GM19328 (cell line): ENCODE measurements around the gene GINS3.

Experiments
- ATAC-seq: cut with Tn5 transposase; IDR thresholded peaks from one replicate; pipeline ENCODE4 v1.9.1; 2021; ENCODE audit warnings: mild to moderate bottlenecking, moderate library complexity; ENCODE audit not compliant: unreplicated experiment

Gene GINS3

GRCh38 chr16:58392215-58393137 is at the start of gene GINS3:
TSS of gene GINS3 (plus strand) at chr16:58392471. CDS start at chr16:58392602, 131 bp downstream.
- peak; percentile 95 for ATAC-seq

DNA sequence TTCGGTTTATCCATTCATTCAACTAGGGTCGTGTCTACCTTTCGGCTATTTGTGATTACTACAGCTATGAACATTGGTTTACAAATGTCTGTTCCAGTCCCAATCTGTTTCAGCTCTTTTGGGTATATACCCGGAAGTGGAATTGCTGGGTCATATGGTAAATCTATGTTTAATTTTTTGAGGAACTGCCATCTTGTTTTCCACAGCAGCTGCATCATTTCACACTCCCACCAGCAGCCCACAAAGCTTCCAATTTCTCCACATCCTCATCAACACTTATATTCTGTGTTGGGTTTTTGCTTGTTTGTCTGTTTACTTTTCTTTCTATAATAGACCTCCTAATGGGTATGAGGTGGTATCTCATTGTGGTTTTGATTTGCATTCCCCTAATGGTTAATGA is 48.7 kb upstream of the GINS3 start:
- ATAC-seq, result no peak

DNA sequence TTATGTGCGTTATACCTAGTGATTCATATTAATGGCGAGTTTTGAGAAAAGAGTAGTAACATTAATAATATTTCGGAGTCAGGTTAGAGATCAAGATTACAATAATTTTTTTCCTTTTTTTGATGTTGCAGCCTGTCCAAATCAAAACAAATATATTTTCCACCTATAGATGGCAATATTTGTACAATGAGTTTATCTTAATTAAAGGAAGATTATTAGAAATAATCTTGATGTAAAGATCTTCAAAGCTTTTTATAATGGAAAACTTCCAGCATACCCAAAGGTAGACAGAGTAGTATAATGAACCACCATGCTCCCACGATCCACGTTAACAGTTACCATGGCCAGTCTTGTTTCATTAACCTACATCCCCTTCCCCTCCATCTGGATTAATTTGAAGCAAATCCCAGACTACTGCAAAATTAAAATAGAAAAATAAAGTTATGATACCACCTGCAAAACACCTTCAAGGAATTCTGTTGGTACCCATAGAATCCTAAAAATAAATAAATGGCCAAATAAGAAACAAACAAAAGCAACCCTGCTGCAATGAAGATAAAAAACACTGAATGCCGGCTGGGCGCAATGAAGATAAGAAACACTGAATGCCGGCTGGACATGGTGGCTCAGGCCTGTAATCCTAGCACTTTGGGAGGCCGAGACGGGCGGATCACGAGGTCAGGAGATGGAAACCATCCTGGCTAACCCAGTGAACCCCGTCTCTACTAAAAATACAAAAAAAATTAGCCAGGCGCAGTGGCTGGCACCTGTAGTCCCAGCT is 46.5 kb upstream of the GINS3 start:
- no peak for ATAC-seq

DNA sequence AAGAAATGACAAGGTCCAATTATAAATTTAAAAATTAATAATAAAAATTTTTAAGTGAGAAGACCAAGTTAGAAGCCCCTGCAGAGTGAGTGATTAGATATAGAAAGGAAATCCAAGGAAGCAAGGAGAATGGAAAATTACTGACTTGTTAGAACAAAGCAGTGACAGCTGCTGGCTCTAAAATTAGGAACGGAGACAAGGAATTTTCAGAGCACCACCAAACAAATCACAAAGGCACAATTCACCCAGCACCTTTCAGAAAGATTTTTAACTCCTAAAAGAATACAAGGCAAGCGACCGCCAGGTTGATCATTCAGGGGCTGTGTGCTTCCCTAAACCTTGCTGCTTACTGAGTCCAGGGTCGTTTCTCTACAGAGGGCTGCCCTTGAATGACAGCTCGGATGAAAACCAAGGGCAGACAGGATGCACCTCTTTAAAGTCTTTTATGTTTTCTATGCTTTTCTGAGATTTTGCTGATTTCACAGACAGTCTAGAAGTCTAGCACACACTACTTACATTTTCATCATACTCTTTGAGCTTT is 45.4 kb upstream of the GINS3 start:
- no peak for ATAC-seq

GRCh38 chr16:58348986-58349385 is 43.3 kb upstream of the GINS3 start:
- ATAC-seq, result no peak

DNA sequence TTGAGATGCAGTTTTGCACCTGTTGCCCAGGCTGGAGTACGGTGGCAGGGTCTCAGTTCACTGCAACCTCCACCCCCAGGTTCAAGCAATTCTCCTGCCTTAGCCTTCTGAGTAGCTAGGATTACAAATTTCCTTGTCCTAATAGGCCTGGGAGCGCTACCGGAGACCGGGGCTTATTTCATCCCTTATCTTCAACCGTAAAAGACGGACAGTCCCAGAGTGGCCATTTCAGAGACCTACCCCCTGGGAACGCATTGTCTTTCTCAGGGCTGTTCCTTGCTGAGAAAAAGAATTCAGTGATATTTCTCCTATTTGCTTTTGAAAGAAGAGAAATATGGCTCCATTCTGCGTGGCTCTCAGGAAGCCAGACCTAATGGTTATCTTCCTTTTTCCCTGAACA is 39.6 kb upstream of the GINS3 start:
- no peak for ATAC-seq

- no peak for ATAC-seq
Measured at GRCh38 chr16:58360041-58360634, 32.1 kb upstream of the GINS3 start.

- no peak for ATAC-seq
Measured at GRCh38 chr16:58361726-58362125, 30.5 kb upstream of the GINS3 start.

DNA sequence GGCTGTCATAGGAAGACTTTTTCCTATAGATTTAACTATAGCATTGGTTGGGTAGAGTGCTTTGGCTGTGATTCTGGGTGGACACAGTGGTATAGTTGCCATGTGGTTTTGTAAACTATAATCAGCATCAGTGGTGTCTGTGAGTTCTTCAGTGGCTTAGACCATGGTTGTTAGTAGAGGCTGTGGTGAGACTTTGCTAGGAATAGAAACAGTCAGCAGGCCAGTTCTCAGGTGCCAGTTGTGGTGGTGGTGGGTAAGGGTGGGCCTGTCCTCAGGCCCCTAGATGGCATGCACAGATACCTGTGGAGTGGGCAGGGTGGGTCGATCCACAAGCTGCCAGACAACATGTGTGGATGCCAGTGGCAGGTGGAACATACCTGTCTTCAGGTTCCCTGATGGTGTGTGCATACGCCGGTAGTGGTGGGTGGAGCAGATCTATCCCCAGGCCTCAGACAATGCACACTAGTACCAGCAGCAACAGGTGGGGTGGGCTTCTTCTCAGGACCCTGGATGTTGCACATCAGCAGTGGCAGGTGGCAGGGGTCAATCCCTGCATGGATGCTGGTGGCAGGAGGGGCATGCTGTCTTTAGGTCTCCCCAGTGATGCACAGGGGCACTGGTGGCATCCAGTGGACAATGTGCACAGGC is 28.4 kb upstream of the GINS3 start:
- no peak for ATAC-seq

GRCh38 chr16:58365623-58366022 is 26.6 kb upstream of the GINS3 start:
- ATAC-seq, result no peak

GRCh38 chr16:58366247-58367031 is 25.8 kb upstream of the GINS3 start:
- ATAC-seq, result no peak

GRCh38 chr16:58367252-58367651 is 25.0 kb upstream of the GINS3 start:
- no peak for ATAC-seq

GRCh38 chr16:58371841-58372240 is 20.4 kb upstream of the GINS3 start:
- ATAC-seq, result no peak

- no peak for ATAC-seq
Measured at GRCh38 chr16:58375386-58375785, 16.9 kb upstream of the GINS3 start.

DNA sequence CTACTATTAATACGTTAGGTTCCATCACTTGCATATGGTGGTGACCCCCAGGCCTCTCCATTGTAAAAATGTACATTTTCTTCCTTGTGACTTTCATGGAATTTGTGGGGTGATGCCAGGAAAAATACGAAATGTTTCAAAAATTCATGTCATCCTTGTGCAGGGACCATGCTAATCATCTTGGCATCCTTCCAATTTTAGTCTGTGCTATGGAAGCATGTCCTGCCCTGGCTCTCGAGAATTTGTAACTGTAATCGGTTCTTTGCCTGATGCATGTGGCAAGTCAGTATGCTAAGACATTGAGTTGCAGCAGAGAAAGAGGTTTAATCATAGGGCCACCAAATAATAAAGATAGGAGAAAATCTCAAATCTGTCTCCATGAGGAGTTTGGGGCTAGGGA is 14.3 kb upstream of the GINS3 start:
- ATAC-seq, result no peak

GRCh38 chr16:58378401-58378800 is 13.9 kb upstream of the GINS3 start:
- ATAC-seq, result no peak

DNA sequence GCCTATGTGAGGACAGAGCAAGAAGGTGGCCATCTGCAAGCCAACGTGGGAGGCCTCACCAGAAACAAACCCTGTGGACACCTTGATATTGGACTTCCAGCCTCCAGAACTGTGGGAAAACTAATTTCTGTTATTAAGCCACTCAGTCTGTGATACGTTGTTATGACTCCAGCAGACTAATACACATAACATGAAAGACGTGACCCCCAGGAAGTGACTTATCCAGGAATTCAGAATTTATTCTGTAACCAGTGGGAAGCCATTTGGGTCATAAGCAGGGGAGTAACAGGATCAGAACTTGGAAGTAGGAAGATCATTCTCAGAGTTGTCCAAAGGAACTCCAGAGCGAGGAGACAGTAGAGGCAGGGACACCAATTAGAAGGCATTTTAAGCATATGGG is 12.5 kb upstream of the GINS3 start:
- no peak for ATAC-seq

DNA sequence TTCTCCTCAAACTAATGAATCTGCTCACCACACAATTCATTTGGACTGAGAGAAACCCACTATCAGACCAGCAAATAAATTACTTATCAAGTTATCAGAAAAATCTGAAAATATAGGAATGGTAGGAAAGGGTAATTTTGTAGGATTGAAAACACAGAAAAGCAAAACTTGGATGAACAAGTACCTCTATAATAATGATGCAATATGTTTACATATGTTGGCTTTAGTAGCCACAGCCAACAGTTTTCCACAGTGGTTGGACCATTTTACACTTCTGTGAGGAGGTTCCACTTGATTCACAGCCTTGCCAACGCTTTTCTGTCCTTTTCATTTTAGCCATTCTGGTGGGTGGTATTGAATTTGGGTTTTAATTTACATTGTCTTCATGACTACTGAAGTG is 10.6 kb upstream of the GINS3 start:
- no peak for ATAC-seq

- ATAC-seq, result no peak
Measured at GRCh38 chr16:58384437-58385055, 7.7 kb upstream of the GINS3 start.
